Stimulated activated CD8-positive, alpha-beta memory T cell treated with anti-CD3 and anti-CD28 coated beads, Interleukin-15, amount 100 ng/mL, for 48 hours (primary cell): ENCODE measurements around the gene LAMC2.
"Not testable (repeated sequence)": the region's sequence is repeated elsewhere in the genome, so short reads cannot be mapped to it uniquely, and the experiment has no call there.

Experiments used
- DNase-seq, 2 donors: peaks; one replicate each; pipeline ENCODE4 v3.0.0-alpha.2; 2020; ENCODE audit warnings: low read depth in 2 of 2

Gene LAMC2

DNA sequence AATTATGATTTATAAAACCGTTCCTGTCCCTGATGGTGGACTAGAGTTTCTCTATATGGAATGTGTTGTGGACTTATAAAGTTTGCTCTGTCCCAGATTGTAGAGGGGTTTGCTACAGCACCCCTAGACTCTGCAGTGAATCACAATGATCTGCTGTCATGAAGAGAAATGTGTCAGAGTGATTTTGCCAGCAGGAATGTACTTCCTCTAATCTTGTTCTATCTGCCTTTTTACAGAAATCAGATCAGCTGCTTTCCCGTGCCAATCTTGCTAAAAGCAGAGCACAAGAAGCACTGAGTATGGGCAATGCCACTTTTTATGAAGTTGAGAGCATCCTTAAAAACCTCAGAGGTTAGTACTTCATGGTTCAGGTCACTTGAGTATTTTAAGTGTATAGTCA lies 52.0 kb downstream of the LAMC2 start:
- DNase-seq, result no peak

DNA sequence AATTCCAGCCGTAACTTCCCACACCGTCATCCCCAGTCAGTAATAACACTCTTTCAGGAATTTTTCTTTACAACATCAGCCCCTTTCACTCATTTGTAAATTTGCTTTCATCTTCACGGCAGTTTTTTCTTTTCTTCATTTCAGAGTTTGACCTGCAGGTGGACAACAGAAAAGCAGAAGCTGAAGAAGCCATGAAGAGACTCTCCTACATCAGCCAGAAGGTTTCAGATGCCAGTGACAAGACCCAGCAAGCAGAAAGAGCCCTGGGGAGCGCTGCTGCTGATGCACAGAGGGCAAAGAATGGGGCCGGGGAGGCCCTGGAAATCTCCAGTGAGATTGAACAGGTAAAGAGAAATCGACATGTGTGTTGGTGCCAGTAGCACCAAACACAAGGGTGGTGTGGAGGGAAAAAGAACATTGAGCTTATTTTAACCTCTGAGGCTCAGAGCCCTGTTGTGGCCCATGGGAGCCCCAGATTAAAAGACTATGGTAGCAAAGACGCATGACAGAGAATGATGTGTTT lies 53.2 kb downstream of the LAMC2 start:
- DNase-seq, result no peak

- no peak for DNase-seq
These were observed 53.9 kb downstream of the LAMC2 start for GRCh38 chr1:183239793-183240525.

DNA sequence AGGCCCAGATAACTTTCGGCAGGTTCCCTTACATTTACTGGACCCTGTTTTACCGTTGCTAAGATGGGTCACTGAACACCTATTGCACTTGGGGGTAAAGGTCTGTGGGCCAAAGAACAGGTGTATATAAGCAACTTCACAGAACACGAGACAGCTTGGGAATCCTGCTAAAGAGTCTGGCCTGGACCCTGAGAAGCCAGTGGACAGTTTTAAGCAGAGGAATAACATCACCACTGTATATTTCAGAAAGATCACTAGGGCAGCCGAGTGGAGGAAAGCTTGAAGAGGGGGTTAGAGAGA lies 54.4 kb downstream of the LAMC2 start:
- no peak for DNase-seq

- not testable (repeated sequence) for DNase-seq
These were observed 54.8 kb downstream of the LAMC2 start for GRCh38 chr1:183240853-183241252.

DNA sequence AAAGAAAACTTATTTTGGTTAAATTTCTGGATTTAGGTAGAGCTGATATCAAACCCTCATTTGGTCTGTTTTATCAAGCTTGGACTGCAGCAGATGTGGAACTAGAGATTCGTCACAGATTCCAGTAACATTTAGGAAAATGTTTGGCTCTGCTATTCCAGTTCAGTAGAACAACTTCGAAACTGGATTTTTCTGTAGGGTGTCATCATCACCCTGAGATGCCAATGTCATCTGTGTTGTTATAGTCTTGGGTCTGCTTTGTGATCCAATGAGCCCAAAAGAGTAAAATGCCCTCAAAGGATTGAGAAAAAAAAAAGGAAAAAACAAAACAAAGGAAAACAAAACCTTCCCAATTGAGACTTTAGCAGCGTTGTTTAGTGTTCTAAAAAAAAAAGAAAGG lies 55.4 kb downstream of the LAMC2 start:
- no peak for DNase-seq

GRCh38 chr1:183242556-183242955 lies 56.5 kb downstream of the LAMC2 start:
- DNase-seq, result no peak

GRCh38 chr1:183243161-183244050 lies 57.3 kb downstream of the LAMC2 start:
- DNase-seq, result no peak

- no peak for DNase-seq
These were observed 58.4 kb downstream of the LAMC2 start for GRCh38 chr1:183244466-183244865.

- no peak for DNase-seq
These were observed 59.3 kb downstream of the LAMC2 start for GRCh38 chr1:183245357-183245756.

GRCh38 chr1:183246436-183246835 lies 60.4 kb downstream of the LAMC2 start:
- DNase-seq, result no peak

GRCh38 chr1:183247066-183247465 lies 61.0 kb downstream of the LAMC2 start:
- DNase-seq, result no peak

DNA sequence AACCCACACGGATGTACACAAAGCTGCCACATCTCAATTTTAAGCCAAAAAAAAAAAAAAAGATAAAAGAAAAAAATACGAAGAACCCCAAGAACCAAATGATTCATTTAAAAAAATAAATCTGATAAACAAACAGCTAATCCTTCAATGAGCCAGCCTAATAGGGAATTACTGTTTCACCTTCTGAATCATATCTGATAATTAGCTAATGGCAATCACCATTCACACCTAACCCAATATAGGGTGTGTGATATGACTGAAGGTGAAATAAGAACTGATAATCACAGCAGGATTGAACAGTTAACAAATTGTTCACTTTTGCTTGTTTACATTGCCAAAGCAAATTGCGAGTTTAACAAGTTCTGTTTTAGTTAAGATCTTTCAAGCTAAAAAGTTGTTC lies 61.4 kb downstream of the LAMC2 start:
- DNase-seq, result no peak

DNA sequence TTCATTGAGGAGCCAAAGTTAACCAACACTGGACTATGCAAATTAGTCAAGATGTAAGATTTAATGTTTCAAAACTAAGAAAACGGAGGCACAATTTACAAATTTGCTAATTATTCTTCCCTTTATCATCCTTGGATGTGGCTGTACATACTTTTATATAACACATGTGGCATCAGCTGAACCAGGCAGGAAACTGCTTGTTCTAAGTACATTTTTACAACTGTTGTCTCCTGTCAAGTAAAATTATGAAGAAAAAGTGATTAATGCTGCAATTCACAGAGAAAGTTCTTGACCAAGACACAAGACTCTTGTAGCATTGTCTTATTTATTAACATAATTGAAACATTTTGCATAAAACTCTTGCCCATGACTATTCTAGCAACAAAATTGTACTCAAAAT lies 61.9 kb downstream of the LAMC2 start:
- no peak for DNase-seq

- DNase-seq, result no peak
These were observed 63.1 kb downstream of the LAMC2 start for GRCh38 chr1:183248989-183249691.

- no peak for DNase-seq
These were observed 63.9 kb downstream of the LAMC2 start for GRCh38 chr1:183249941-183250452.

- DNase-seq, result no peak
These were observed 65.3 kb downstream of the LAMC2 start for GRCh38 chr1:183251101-183251958.

- DNase-seq, result no peak
These were observed 65.9 kb downstream of the LAMC2 start for GRCh38 chr1:183251959-183252450.

DNA sequence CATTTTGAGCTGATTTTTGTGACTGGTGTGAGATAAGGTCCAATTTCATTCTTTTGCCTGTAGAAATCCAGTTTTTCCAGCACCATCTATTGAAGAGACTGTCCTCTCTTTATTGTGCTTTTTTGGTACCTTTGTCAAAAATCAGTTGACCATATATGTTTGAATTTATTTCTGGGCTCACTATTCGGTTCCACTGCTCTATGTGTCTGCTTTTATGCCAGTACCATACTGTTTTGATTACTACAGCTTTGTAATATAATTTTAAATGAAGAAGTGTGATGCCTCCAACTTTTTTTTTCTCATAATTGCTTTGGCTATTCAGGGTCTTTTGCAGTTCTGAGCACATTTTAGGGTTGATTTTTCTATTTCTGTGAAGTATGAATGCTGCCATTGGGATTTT lies 69.0 kb downstream of the LAMC2 start:
- no peak for DNase-seq

DNA sequence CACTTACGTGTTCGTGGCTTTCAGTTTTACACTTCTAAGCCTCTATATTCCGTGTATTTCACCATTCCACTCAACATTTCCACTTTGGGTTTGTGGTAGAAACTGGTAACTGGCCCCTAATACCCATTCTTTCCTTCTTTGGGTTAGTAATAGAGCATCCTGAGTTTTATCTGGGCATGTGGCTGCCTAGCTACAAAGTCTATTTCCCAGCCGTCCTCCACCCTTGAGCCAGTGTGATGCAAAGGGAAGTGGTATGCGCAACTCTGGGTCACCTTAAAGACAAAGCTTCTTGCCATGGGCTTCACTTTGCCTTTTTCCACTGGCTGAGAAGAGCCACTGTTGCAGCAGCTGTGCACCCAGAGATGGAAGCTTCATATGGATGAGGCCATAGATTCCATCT lies 73.9 kb downstream of the LAMC2 start:
- DNase-seq, result no peak

GRCh38 chr1:183262628-183263200 lies 76.7 kb downstream of the LAMC2 start:
- no peak for DNase-seq
